Endodermal cell (in vitro differentiated cells): Measurements from ENCODE around the gene ZBTB1. TPM values are rescaled to one million over a fixed set of nuclear protein-coding genes. Genes with fewer than 3 reads are reported as not detected.

Experiments
- DNase-seq: peaks from one replicate; pipeline ENCODE4 v3.0.0-alpha.2; 2017
- H3K27ac ChIP-seq: 2 replicates; pipeline ENCODE4 v1.5.1; 2013; ENCODE audit warnings: mild to moderate bottlenecking, low read depth, low read length, moderate library complexity
- H3K27me3 ChIP-seq: 2 replicates; pipeline ENCODE4 v1.6.1; 2013; ENCODE audit warnings: mild to moderate bottlenecking, low read length, moderate library complexity; ENCODE audit not compliant: insufficient read depth, control insufficient read depth, poor library complexity, severe bottlenecking
- H3K36me3 ChIP-seq: 2 replicates; pipeline ENCODE4 v1.7.0; 2013; ENCODE audit warnings: mild to moderate bottlenecking, low read length, moderate library complexity; ENCODE audit not compliant: control insufficient read depth, insufficient read depth
- H3K4me1 ChIP-seq: one replicate; pipeline ENCODE4 v1.7.0; 2013; ENCODE audit warnings: low read length; ENCODE audit not compliant: control insufficient read depth, insufficient read depth
- H3K4me3 ChIP-seq: 2 replicates; pipeline ENCODE4 v1.5.1; 2013; ENCODE audit warnings: mild to moderate bottlenecking, low read length, moderate library complexity
- H3K9ac ChIP-seq: 2 replicates; pipeline ENCODE4 v1.6.1; 2013; ENCODE audit warnings: mild to moderate bottlenecking, low read length, moderate library complexity; ENCODE audit not compliant: poor library complexity, severe bottlenecking; ENCODE audit errors: extremely low read depth
- H3K9me3 ChIP-seq: 2 replicates; pipeline ENCODE4 v1.6.1; 2013; ENCODE audit warnings: mild to moderate bottlenecking, low read length, moderate library complexity; ENCODE audit not compliant: control insufficient read depth
- H3K27ac Mint-ChIP-seq: 2 replicates; pipeline ENCODE4 v1.8.0; 2020; ENCODE audit warnings: mixed read lengths
- H3K27me3 Mint-ChIP-seq: 2 replicates; pipeline ENCODE4 v1.8.0; 2021; ENCODE audit warnings: mild to moderate bottlenecking, mixed read lengths; ENCODE audit not compliant: insufficient read depth
- H3K36me3 Mint-ChIP-seq: 2 replicates; pipeline ENCODE4 v1.8.0; 2020; ENCODE audit warnings: low read depth, mixed read lengths
- H3K4me1 Mint-ChIP-seq: 2 replicates; pipeline ENCODE4 v1.8.0; 2020; ENCODE audit warnings: mixed read lengths
- H3K4me3 Mint-ChIP-seq: 2 replicates; pipeline ENCODE4 v1.8.0; 2020; ENCODE audit warnings: mild to moderate bottlenecking, moderate library complexity, mixed read lengths
- H3K9me3 Mint-ChIP-seq: 2 replicates; pipeline ENCODE4 v1.8.0; 2020; ENCODE audit warnings: mild to moderate bottlenecking, mixed read lengths
- WGBS, 2 experiments: methylation state at CpG; one replicate each; pipeline versions ENCODE4 v1.1.5 to v1.1.7; 2013; ENCODE audit warnings: missing lambda C conversion rate in 2 of 2, mixed read lengths in 1 of 2; ENCODE audit not compliant: insufficient coverage in 1 of 2, insufficient read length in 1 of 2; 5-methylcytosine and 5-hydroxymethylcytosine counted together
- total RNA-seq, 2 donors: library from RNA; stranded (reverse); fragmentation: NEBNext Ultra II Directional in 1 of 2; extraction: Animal tissue kit (Norgen Biotek cat#: 25700) in 1 of 2; gene quantifications; 2 replicates in 1 of 2; 3 replicates in 1 of 2; pipeline ENCODE4 v1.2.1, GENCODE V29; 2021
- TF ChIP-seq, protein P1 (sequence below): fragments of 200-600 bp; sonication (generic); conservative IDR thresholded peaks from 2 replicates; pipeline ENCODE4 v1.5.0; 2021; ENCODE audit warnings: antibody characterized with exemption, mild to moderate bottlenecking

The ZBTB1 gene
- total RNA-seq, 2 donors from 2014 or later: 31.0 to 32.4 TPM

GRCh38 chr14:64542836-64543201, 38.2 kb downstream of the ZBTB1 start:
- H3K36me3 ChIP-seq: no peaks in the 10 kb centered on the region
- no peak overlapping the region for H3K27ac ChIP-seq
- DNase-seq: no peak
- H3K27me3 ChIP-seq: peaks cover 36% of the 10 kb centered on the region
- peaks cover 26% of the 10 kb centered on the region for H3K9me3 Mint-ChIP-seq
- WGBS, 2 experiments: 27 to 56% methylated on average over 4 of the region's 4 CpGs
- H3K27me3 Mint-ChIP-seq: peaks cover 6% of the 10 kb centered on the region
- H3K36me3 Mint-ChIP-seq: peaks cover 11% of the 10 kb centered on the region
- TF ChIP-seq, protein P1, sequence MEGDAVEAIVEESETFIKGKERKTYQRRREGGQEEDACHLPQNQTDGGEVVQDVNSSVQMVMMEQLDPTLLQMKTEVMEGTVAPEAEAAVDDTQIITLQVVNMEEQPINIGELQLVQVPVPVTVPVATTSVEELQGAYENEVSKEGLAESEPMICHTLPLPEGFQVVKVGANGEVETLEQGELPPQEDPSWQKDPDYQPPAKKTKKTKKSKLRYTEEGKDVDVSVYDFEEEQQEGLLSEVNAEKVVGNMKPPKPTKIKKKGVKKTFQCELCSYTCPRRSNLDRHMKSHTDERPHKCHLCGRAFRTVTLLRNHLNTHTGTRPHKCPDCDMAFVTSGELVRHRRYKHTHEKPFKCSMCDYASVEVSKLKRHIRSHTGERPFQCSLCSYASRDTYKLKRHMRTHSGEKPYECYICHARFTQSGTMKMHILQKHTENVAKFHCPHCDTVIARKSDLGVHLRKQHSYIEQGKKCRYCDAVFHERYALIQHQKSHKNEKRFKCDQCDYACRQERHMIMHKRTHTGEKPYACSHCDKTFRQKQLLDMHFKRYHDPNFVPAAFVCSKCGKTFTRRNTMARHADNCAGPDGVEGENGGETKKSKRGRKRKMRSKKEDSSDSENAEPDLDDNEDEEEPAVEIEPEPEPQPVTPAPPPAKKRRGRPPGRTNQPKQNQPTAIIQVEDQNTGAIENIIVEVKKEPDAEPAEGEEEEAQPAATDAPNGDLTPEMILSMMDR: no peak
- no peak overlapping the region for H3K4me3 Mint-ChIP-seq
- H3K4me1 ChIP-seq: peaks cover 4% of the 10 kb centered on the region
- H3K9ac ChIP-seq: no peak overlapping the region
- H3K4me3 ChIP-seq: peak overlapping the region; percentile 80
- H3K27ac Mint-ChIP-seq: no peak overlapping the region
- peaks cover 14% of the 10 kb centered on the region for H3K9me3 ChIP-seq
- H3K4me1 Mint-ChIP-seq: peaks cover 16% of the 10 kb centered on the region

DNA sequence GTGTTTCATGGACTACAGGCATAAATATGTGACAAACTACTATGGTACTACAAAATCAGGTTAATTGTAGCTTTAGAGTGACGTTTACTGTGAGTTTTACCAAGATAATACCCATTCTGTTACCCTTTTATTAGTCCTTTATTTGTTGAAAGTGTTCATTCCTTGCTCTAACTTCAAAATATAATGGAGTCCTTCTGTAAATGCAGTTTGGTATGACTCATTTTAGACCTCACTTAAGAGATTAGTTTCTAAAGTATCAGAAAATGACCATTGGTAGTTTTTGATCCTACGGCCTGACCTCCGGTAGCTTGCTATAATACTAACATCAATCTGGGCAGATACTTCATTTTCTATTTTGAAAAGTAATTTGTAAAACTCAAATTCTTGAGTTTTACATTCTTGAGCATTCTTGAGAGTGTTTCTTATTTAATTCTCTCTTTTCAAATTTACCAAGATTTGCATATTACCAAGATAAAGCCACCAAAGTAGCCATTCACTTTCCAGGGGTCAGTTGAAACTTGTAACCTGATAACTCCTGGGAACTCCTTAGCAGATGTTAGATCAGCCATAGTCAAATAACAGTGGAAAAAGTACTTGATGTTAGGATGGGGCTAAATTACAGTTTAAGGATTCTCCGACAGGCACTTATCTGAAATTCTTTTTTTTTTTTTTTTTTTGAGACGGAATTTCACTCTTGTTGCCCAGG, 40.2 kb downstream of the ZBTB1 start:
- H3K9me3 Mint-ChIP-seq: peaks cover 26% of the 10 kb centered on the region
- no peak overlapping the region for H3K27ac Mint-ChIP-seq
- Histone ChIP-seq H3K9me3 (peaks cover 14% of the 10 kb centered on the region), H3K4me1 (peaks cover 4% of the 10 kb centered on the region), H3K27ac (no peak overlapping the region), H3K27me3 (peaks cover 53% of the 10 kb centered on the region), H3K9ac (no peak overlapping the region), H3K4me3 (no peak overlapping the region), H3K36me3 (no peaks in the 10 kb centered on the region)
- WGBS, 2 experiments: 55 to 73% methylated on average over 2 to 5 of the region's 5 CpGs
- H3K27me3 Mint-ChIP-seq: peaks cover 17% of the 10 kb centered on the region
- H3K4me3 Mint-ChIP-seq: no peak overlapping the region
- H3K36me3 Mint-ChIP-seq: peaks cover 11% of the 10 kb centered on the region
- no peak for DNase-seq
- H3K4me1 Mint-ChIP-seq: peaks cover 12% of the 10 kb centered on the region
- TF ChIP-seq, protein P1: no peak

- H3K27ac ChIP-seq: no peak overlapping the region
- no peak for DNase-seq
- TF ChIP-seq, protein P1: no peak
- Mint-ChIP-seq H3K36me3 (no peaks in the 10 kb centered on the region), H3K4me1 (peaks cover 12% of the 10 kb centered on the region), H3K27me3 (peaks cover 25% of the 10 kb centered on the region), H3K9me3 (no peaks in the 10 kb centered on the region), H3K27ac (no peak overlapping the region), H3K4me3 (no peak overlapping the region)
- 100% methylated on average over 1 of the region's 1 CpG for WGBS, 2 experiments
- no peaks in the 10 kb centered on the region for H3K9me3 ChIP-seq
- H3K4me3 ChIP-seq: no peak overlapping the region
- peaks cover 41% of the 10 kb centered on the region for H3K27me3 ChIP-seq
- H3K9ac ChIP-seq: no peak overlapping the region
- no peaks in the 10 kb centered on the region for H3K4me1 ChIP-seq
- no peaks in the 10 kb centered on the region for H3K36me3 ChIP-seq
Measured at GRCh38 chr14:64549016-64549415, 44.4 kb downstream of the ZBTB1 start.
